GM21526 (cell line): Measurements from ENCODE around the gene VRK3.
"Not testable (repeated sequence)": the region's sequence is repeated elsewhere in the genome, so short reads cannot be mapped to it uniquely, and the experiment has no call there.

Source experiments
- ATAC-seq: cut with Tn5 transposase; IDR thresholded peaks from one replicate; pipeline ENCODE4 v1.9.1; 2021; ENCODE audit warnings: moderate library complexity; ENCODE audit not compliant: unreplicated experiment, low FRiP score

Gene VRK3

GRCh38 chr19:49997709-49998108, 27.5 kb downstream of the VRK3 start:
- ATAC-seq, result no peak

GRCh38 chr19:49988433-49988832, 36.7 kb downstream of the VRK3 start:
- no peak for ATAC-seq

GRCh38 chr19:49988007-49988406, 37.2 kb downstream of the VRK3 start:
- no peak for ATAC-seq

GRCh38 chr19:49987159-49987698, 37.9 kb downstream of the VRK3 start:
- no peak for ATAC-seq

GRCh38 chr19:49986354-49986753, 38.8 kb downstream of the VRK3 start:
- no peak for ATAC-seq

GRCh38 chr19:49985871-49986270, 39.3 kb downstream of the VRK3 start:
- no peak for ATAC-seq

GRCh38 chr19:49984491-49984890, 40.7 kb downstream of the VRK3 start:
- no peak for ATAC-seq

GRCh38 chr19:49983645-49984229, 41.4 kb downstream of the VRK3 start:
- no peak for ATAC-seq

GRCh38 chr19:49981603-49982593, 43.3 kb downstream of the VRK3 start:
- ATAC-seq, result no peak

- ATAC-seq, result no peak
Observed at GRCh38 chr19:49978324-49978723, 46.8 kb downstream of the VRK3 start.

- ATAC-seq, result no peak
Observed at GRCh38 chr19:49977881-49978280, 47.3 kb downstream of the VRK3 start.

GRCh38 chr19:49977076-49977475, 48.1 kb downstream of the VRK3 start:
- ATAC-seq, result no peak

GRCh38 chr19:49976496-49976895, 48.7 kb downstream of the VRK3 start:
- no peak for ATAC-seq

GRCh38 chr19:49975051-49975450, 50.1 kb downstream of the VRK3 start:
- ATAC-seq, result no peak

GRCh38 chr19:49973987-49974386, 51.2 kb downstream of the VRK3 start:
- no peak for ATAC-seq

- no peak for ATAC-seq
Observed at GRCh38 chr19:49972841-49973240, 52.3 kb downstream of the VRK3 start.

- no peak for ATAC-seq
Observed at GRCh38 chr19:49971991-49972411, 53.2 kb downstream of the VRK3 start.

GRCh38 chr19:49969355-49969754, 55.8 kb downstream of the VRK3 start:
- ATAC-seq, result not testable (repeated sequence)

GRCh38 chr19:49968279-49968922, 56.8 kb downstream of the VRK3 start:
- ATAC-seq, result no peak

GRCh38 chr19:49960980-49961379, 64.2 kb downstream of the VRK3 start, which contains the start of gene SIGLEC11:
Gene SIGLEC11 (minus strand): TSS chr19:49961172. CDS start chr19:49961081, 91 bp downstream.
- ATAC-seq, result not testable (repeated sequence)

- not testable (repeated sequence) for ATAC-seq
Observed at GRCh38 chr19:49959892-49960291, 65.3 kb downstream of the VRK3 start.
